Measurements from ENCODE around the gene AGMO.

Gene AGMO

DNA sequence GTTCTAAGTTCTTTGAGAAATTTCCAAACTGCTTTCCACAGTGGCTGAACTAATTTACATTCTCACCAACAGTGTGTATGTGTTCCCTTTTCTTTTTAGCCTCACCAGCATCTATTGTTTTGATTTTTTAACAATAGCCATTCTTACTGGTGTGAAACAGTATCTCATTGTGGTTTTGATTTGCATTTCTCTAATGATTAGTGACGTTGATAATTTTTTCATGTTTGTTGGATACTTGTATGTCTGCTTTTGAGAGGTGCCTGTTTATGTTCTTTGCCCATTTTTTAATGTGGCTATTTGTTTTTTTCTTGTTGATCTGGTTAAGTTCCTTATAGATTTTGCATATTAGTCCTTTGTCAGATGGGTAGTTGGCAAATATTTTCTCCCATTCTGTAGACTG lies 191.4 kb downstream of the AGMO start:
- H3K27ac ChIP-seq, result no peak overlapping the region

DNA sequence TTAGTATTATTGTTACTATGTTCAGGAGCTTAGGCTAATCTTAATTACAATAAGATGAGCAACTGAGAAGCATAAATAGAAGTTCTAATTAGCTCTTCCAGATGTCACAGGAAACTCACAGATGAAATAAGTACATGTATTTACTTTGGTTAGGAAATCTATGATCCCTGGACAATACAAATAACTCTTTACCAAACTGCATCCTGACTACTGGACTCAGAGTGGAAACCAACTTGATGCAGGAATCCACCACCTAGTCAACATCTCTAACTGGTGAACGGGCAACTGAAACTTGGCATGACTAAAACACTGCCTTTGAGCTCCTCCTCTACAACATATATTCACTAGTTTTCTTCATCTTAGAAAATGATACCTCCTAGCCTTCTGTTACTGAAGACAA lies 193.2 kb downstream of the AGMO start:
- H3K27ac ChIP-seq, result no peak overlapping the region
- TF ChIP-seq, protein P1, sequence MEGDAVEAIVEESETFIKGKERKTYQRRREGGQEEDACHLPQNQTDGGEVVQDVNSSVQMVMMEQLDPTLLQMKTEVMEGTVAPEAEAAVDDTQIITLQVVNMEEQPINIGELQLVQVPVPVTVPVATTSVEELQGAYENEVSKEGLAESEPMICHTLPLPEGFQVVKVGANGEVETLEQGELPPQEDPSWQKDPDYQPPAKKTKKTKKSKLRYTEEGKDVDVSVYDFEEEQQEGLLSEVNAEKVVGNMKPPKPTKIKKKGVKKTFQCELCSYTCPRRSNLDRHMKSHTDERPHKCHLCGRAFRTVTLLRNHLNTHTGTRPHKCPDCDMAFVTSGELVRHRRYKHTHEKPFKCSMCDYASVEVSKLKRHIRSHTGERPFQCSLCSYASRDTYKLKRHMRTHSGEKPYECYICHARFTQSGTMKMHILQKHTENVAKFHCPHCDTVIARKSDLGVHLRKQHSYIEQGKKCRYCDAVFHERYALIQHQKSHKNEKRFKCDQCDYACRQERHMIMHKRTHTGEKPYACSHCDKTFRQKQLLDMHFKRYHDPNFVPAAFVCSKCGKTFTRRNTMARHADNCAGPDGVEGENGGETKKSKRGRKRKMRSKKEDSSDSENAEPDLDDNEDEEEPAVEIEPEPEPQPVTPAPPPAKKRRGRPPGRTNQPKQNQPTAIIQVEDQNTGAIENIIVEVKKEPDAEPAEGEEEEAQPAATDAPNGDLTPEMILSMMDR (conservative IDR thresholded peaks at IDR 0.05), result no peak

More for the DNA sequence above, 191.4 kb downstream of the AGMO start:
- TF ChIP-seq, protein P1 (conservative IDR thresholded peaks at IDR 0.05), result no peak

DNA sequence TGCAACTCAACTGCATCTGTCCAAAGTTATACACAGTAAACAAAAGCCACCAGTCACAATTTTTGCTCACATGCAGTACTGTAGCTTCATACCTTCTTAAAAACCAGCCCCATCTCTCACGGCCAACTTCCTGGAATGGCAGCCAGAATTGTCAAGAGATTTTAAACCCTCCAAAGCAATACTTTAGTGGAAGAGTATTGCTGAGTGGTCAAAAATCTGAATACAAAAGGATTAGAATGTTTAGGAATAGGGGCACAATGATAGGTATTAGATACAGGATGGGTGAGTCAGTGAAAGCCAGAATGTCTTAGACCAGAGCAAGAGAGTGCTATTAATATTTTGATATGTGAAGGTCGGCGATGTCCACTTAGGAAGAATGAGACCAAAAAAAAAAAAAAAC lies 193.9 kb downstream of the AGMO start:
- no peak overlapping the region for H3K27ac ChIP-seq
- TF ChIP-seq, protein P1 (conservative IDR thresholded peaks at IDR 0.05), result no peak

DNA sequence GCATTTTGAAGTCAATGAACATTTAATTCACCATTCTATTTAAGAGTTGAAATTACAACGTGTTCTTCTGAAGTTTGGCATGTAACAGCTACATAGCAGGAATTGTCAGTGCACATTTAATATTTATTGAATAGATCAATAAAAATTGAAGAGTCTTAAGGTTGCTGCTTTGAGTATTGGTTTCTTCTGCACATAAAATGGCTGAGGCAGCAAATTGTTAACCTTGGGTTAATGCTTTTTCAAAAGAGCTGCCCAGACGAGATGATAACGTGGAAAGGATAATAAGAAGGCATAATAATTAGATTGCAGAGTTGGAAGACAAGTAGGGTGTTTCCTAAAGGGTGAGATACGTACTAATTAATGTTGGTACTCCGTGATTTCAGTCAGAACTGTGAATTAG lies 203.7 kb downstream of the AGMO start:
- no peak overlapping the region for H3K27ac ChIP-seq
- TF ChIP-seq, protein P1 (conservative IDR thresholded peaks at IDR 0.05), result no peak

DNA sequence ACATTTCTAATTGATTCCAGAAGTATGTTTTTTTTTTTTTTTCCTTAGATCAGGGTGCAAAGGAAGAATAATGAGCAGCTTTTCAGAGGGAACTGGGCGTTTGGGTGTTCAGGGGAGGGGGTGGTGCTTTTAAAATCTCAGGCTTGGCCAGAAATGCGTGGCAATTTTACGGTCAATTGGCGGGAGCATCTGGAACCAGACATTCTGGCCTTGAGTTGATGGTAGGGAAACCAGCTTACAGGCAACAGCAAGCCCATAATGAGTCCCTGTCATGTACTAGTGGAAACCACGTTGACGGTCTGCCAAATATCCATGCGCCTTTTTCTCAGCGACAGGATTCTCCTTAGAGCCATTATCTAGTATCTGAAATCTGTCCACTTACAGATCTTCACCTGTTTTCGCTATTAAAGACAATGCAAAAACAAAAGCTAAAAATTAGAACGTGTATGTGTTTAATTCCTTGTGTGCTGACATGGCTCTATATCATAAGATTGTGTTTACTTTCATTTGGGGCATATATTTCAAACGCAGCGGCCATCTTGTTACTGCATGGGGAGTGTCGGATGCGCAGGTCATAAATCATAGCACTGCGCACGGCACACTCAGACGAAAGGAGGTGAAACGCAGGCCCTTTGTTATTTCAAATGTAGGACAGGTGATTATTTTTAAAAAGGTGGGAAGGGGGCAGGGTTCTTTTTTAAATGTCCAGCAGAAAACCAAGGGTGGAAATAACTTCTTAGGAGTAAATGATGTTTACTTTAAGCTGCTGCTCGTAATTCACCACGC lies 209.2 kb downstream of the AGMO start:
- TF ChIP-seq, protein P1 (conservative IDR thresholded peaks at IDR 0.05), result no peak
- no peak overlapping the region for H3K27ac ChIP-seq

DNA sequence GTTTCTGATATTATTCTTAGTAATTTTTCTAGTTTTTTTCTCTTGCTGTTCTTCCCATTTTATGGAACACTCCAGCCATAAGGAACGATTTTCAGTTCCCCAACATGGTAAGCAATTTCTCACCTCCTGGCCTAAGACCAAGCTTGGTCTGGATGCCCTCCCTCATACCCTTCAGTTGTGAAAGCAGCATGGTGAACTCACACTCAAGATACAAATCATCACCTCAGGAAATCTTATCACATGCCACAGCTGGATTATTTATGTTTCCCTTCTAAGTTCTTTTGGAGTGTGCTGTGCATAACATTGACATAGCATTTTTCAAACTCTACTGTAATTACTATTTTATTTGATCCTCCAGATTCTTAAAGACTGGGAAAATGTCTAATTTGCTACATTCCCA lies 216.6 kb downstream of the AGMO start:
- no peak overlapping the region for H3K27ac ChIP-seq
- TF ChIP-seq, protein P1 (conservative IDR thresholded peaks at IDR 0.05), result no peak

DNA sequence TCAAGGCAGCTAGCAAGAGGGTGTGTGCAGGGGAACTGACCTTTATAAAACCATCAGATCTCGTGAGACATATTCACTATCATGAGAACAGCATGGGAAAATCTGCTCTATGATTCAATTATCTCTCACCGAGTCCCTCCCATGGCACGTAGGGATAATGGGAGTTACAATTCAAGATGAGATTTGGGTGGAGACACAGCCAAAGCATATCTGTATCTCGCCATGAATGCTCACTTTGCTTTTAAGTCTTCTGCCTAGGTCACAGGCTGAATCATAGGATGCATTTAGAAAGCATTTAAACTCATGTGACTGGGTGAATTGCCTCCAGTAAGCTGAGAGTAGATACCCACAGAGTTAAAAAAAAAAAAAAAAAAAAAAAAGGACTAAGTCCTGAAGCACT lies 220.0 kb downstream of the AGMO start:
- TF ChIP-seq, protein P1 (conservative IDR thresholded peaks at IDR 0.05), result no peak

More for the DNA sequence above, 220.0 kb downstream of the AGMO start:
- H3K27ac ChIP-seq, result no peak overlapping the region

Measured in VCaP (cell line).